ENCODE measurements around the gene ARRDC2. TPM values are rescaled to one million over a fixed set of nuclear protein-coding genes. Genes with fewer than 3 reads are reported as not detected.
"Not testable (repeated sequence)": the region's sequence is repeated elsewhere in the genome, so short reads cannot be mapped to it uniquely, and the experiment has no call there.

The ARRDC2 gene
- total RNA-seq, 1 experiment from 2014 or later, result 9.2 TPM

DNA sequence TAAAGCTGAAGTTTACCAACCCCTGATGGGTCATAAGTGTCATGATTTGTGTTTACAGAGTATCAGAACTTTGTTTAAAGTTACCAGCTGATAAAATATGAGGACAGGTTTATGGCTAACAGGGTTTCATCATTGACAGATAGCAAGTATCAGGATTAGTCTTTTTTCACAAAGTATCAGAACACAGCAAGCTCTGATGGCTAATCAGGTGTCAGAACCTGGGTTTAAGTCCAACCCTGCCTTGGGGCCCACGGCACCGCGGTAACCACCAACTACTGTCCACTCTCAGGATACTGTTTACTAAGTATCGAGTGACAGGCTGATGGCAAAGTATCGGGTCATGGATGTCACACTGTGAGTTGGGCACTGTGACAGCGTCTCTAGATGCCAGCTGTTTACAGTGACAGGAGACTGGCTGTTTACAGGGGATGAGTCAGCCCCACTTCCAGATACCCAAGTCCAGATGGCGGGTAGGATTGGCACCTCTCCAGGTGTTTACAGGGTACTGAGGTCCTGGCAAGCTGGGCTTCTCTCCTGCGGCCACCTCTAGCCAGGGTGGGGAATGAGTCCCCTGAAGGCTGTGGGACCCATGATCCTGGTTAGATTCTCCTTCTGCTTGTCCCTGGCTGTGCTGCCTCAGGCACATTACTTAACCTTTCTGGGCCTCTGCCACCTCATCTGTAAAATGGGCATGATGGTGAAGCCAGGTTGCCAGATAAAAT, 21.8 kb downstream of the ARRDC2 start:
- Mint-ChIP-seq H3K27me3 (ENCODE audit: low read depth) (no peaks in the 10 kb centered on the region), H3K36me3 (no peaks in the 10 kb centered on the region), H3K4me1 (no peaks in the 10 kb centered on the region), H3K4me3 (no peak overlapping the region), H3K27ac (no peak overlapping the region), H3K9me3 (no peaks in the 10 kb centered on the region)
- no peak for ATAC-seq
- ChIA-PET POLR2A (interaction anchor here (0.7 kb wide), 1 partner anchor 135 kb away, joined by 4 read pairs; no protein-coding TSS in a partner anchor), CTCF (interaction anchor here (0.6 to 1.1 kb wide), 2 partner anchors 12 to 959 kb away, joined by 3 to 5 read pairs; no protein-coding TSS in a partner anchor)
- no peak for DNase-seq (ENCODE audit: low spot score)
- peak; percentile 49; the same call in 1 of the 2 replicates for TF ChIP-seq GABPB1 (CRISPR knock-in tag; IDR thresholded peaks at IDR 0.05)
- TF ChIP-seq, protein P1, sequence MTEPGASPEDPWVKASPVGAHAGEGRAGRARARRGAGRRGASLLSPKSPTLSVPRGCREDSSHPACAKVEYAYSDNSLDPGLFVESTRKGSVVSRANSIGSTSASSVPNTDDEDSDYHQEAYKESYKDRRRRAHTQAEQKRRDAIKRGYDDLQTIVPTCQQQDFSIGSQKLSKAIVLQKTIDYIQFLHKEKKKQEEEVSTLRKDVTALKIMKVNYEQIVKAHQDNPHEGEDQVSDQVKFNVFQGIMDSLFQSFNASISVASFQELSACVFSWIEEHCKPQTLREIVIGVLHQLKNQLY (CRISPR knock-in tag; IDR thresholded peaks at IDR 0.05), result no peak

DNA sequence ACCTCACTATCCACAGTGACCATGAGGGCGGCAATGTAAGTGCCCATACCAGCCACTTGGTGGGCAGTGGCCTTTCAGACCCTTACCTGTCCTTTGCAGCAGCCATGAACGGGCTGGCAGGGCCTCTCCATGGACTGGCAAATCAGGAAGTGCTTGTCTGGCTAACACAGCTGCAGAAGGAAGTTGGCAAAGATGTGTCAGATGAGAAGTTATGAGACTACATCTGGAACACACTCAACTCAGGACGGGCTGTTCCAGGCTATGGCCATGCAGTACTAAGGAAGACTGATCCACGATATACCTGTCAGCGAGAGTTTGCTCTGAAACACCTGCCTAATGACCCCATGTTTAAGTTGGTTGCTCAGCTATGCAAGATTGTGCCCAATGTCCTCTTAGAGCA, 23.4 kb downstream of the ARRDC2 start:
- H3K27ac Mint-ChIP-seq; POLR2A ChIA-PET; H3K4me3 Mint-ChIP-seq; H3K27me3 Mint-ChIP-seq (ENCODE audit: low read depth); DNase-seq (ENCODE audit: low spot score); H3K9me3 Mint-ChIP-seq; ATAC-seq; H3K4me1 Mint-ChIP-seq; H3K36me3 Mint-ChIP-seq: not testable (repeated sequence)
- CTCF ChIA-PET, result interaction anchor here (1.5 kb wide), 1 partner anchor 137 kb away, joined by 3 read pairs; no protein-coding TSS in a partner anchor

DNA sequence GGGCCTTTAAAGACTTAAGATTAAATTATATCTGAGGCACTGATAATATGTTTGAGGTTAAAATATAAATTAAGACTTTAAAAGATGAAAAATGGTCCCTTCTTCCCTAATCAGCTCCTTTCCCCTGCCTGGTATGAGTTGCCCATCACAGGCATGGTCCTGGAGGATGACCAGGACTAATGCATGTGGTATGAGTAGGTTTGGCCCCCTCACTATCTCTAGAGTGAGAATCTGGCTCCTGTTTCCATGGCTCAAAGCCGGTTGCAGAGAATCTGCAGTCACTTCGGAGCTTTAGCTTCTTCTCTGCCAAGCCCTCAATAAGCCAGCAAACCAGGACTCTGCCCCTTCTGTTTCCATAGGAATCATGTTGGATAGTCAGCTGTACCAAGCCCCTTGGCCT, 24.1 kb downstream of the ARRDC2 start:
- H3K27me3 Mint-ChIP-seq (ENCODE audit: low read depth); H3K36me3 Mint-ChIP-seq; H3K4me1 Mint-ChIP-seq; POLR2A ChIA-PET; ATAC-seq; H3K9me3 Mint-ChIP-seq; H3K27ac Mint-ChIP-seq; H3K4me3 Mint-ChIP-seq; DNase-seq (ENCODE audit: low spot score): not testable (repeated sequence)
- CTCF ChIA-PET, result interaction anchor here (1.5 kb wide), 1 partner anchor 136 kb away, joined by 3 read pairs; no protein-coding TSS in a partner anchor

DNA sequence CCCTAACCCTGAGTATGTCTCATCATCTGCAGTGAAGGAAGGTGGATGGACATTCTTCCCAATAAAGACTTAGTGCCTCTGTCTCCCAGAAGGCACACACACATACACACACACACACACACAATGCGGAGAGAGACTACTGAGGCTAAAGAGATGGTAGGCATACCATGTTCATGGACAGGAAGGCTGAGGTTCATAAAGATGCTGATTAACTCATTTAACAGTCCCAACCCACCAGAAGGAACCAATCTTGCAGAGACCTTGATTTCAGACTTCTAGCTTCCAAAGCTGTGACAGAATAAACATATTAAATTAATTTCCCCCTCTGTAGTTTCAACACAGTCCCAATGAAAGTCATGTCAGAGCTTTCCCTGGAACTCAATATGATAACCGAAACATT, 33.1 kb downstream of the ARRDC2 start:
- CTCF ChIA-PET, result no interaction called here
- POLR2A ChIA-PET, result no interaction called here
- DNase-seq (ENCODE audit: low spot score) (no peak), ATAC-seq (no peak)
- Mint-ChIP-seq H3K27me3 (ENCODE audit: low read depth) (peaks cover 2% of the 10 kb centered on the region), H3K4me3 (no peak overlapping the region), H3K4me1 (peaks cover 9% of the 10 kb centered on the region), H3K27ac (no peak overlapping the region), H3K9me3 (no peaks in the 10 kb centered on the region), H3K36me3 (no peaks in the 10 kb centered on the region)
- TF ChIP-seq ZNF671 (CRISPR knock-in tag; IDR thresholded peaks at IDR 0.05), result no peak

DNA sequence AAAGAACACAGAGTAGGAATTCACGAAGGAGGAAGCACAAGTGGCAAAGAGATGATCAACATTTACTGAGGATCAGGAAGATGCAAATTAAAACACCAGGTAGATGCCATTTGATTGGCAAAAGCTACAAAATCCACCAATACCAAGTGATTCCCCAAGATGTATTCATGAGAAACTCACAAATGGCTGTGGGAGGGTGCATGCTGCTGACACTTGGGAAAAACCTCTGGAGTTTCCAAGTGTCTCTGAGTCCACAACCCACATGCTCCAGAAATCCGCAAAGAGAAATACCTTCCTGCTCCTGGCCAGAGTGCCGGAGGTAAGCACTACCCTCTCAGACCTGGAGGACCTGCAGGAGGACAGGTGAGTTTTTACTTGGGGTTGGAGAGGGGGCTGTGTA, 35.7 kb downstream of the ARRDC2 start:
- Mint-ChIP-seq H3K9me3 (no peaks in the 10 kb centered on the region), H3K4me1 (peaks cover 9% of the 10 kb centered on the region), H3K27ac (no peak overlapping the region), H3K36me3 (no peaks in the 10 kb centered on the region), H3K27me3 (ENCODE audit: low read depth) (peaks cover 2% of the 10 kb centered on the region), H3K4me3 (no peak overlapping the region)
- DNase-seq (ENCODE audit: low spot score), result no peak
- ChIA-PET POLR2A (no interaction called here), CTCF (interaction anchor here (1.8 to 1.9 kb wide), 2 partner anchors 15 to 45 kb away, joined by 6 to 9 read pairs; no protein-coding TSS in a partner anchor)
- no peak for ATAC-seq
- TF ChIP-seq CBFB (CRISPR knock-in tag; IDR thresholded peaks at IDR 0.05; ENCODE audit: low read depth) (no peak), PRRX2 (CRISPR knock-in tag; IDR thresholded peaks at IDR 0.05) (no peak), ELF4 (CRISPR knock-in tag; IDR thresholded peaks at IDR 0.05; ENCODE audit: low read depth) (no peak), OVOL2 (CRISPR knock-in tag; IDR thresholded peaks at IDR 0.05; ENCODE audit: borderline replicate concordance) (no peak), ZNF219 (CRISPR knock-in tag; IDR thresholded peaks at IDR 0.05; ENCODE audit: borderline replicate concordance) (no peak), ZNF263 (CRISPR knock-in tag; IDR thresholded peaks at IDR 0.05; ENCODE audit: low read depth) (no peak), NFATC4 (CRISPR knock-in tag; IDR thresholded peaks at IDR 0.05) (no peak), IRF2 (CRISPR knock-in tag; IDR thresholded peaks at IDR 0.05; ENCODE audit: borderline replicate concordance, low read depth) (no peak), NFYB (CRISPR knock-in tag; conservative IDR thresholded peaks at IDR 0.05; ENCODE audit: low read depth) (no peak), MYBL2 (CRISPR knock-in tag; IDR thresholded peaks at IDR 0.05) (no peak), RELA (CRISPR knock-in tag; IDR thresholded peaks at IDR 0.05; ENCODE audit: borderline replicate concordance) (no peak)
- TF ChIP-seq, protein P2, sequence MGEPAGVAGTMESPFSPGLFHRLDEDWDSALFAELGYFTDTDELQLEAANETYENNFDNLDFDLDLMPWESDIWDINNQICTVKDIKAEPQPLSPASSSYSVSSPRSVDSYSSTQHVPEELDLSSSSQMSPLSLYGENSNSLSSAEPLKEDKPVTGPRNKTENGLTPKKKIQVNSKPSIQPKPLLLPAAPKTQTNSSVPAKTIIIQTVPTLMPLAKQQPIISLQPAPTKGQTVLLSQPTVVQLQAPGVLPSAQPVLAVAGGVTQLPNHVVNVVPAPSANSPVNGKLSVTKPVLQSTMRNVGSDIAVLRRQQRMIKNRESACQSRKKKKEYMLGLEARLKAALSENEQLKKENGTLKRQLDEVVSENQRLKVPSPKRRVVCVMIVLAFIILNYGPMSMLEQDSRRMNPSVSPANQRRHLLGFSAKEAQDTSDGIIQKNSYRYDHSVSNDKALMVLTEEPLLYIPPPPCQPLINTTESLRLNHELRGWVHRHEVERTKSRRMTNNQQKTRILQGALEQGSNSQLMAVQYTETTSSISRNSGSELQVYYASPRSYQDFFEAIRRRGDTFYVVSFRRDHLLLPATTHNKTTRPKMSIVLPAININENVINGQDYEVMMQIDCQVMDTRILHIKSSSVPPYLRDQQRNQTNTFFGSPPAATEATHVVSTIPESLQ (CRISPR knock-in tag; IDR thresholded peaks at IDR 0.05), result no peak
- TF ChIP-seq, protein P1 (CRISPR knock-in tag; IDR thresholded peaks at IDR 0.05), result no peak
- TF ChIP-seq, protein P3, sequence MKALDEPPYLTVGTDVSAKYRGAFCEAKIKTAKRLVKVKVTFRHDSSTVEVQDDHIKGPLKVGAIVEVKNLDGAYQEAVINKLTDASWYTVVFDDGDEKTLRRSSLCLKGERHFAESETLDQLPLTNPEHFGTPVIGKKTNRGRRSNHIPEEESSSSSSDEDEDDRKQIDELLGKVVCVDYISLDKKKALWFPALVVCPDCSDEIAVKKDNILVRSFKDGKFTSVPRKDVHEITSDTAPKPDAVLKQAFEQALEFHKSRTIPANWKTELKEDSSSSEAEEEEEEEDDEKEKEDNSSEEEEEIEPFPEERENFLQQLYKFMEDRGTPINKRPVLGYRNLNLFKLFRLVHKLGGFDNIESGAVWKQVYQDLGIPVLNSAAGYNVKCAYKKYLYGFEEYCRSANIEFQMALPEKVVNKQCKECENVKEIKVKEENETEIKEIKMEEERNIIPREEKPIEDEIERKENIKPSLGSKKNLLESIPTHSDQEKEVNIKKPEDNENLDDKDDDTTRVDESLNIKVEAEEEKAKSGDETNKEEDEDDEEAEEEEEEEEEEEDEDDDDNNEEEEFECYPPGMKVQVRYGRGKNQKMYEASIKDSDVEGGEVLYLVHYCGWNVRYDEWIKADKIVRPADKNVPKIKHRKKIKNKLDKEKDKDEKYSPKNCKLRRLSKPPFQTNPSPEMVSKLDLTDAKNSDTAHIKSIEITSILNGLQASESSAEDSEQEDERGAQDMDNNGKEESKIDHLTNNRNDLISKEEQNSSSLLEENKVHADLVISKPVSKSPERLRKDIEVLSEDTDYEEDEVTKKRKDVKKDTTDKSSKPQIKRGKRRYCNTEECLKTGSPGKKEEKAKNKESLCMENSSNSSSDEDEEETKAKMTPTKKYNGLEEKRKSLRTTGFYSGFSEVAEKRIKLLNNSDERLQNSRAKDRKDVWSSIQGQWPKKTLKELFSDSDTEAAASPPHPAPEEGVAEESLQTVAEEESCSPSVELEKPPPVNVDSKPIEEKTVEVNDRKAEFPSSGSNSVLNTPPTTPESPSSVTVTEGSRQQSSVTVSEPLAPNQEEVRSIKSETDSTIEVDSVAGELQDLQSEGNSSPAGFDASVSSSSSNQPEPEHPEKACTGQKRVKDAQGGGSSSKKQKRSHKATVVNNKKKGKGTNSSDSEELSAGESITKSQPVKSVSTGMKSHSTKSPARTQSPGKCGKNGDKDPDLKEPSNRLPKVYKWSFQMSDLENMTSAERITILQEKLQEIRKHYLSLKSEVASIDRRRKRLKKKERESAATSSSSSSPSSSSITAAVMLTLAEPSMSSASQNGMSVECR (CRISPR knock-in tag; IDR thresholded peaks at IDR 0.05; ENCODE audit: borderline replicate concordance), result no peak

Data from WTC11 (cell line).